GM19025 (cell line): ENCODE results near the gene APOA1.
A peak's percentile ranks its signal among the peaks of the same experiment; 100 is the strongest.

Experiments
- ATAC-seq: cut with Tn5 transposase; IDR thresholded peaks from one replicate; pipeline ENCODE4 v1.9.1; 2021; ENCODE audit warnings: mild to moderate bottlenecking, low read depth, moderate library complexity; ENCODE audit not compliant: unreplicated experiment

Gene APOA1

GRCh38 chr11:116792144-116792868 lies 45.1 kb downstream of the APOA1 start:
- no peak for ATAC-seq

- ATAC-seq, result no peak
Measured at GRCh38 chr11:116791813-116792143, 45.6 kb downstream of the APOA1 start, which contains the start of gene APOA5. TSS of gene APOA5 (minus strand) at chr11:116791879. CDS start at chr11:116791860, 19 bp downstream.

GRCh38 chr11:116791002-116791812 lies 46.2 kb downstream of the APOA1 start:
- ATAC-seq, result no peak

GRCh38 chr11:116790167-116791001 lies 47.0 kb downstream of the APOA1 start:
- no peak for ATAC-seq

- no peak for ATAC-seq
Measured at GRCh38 chr11:116788975-116789374, 48.4 kb downstream of the APOA1 start.

- ATAC-seq, result no peak
Measured at GRCh38 chr11:116788534-116788933, 48.9 kb downstream of the APOA1 start.

GRCh38 chr11:116787786-116788486 lies 49.5 kb downstream of the APOA1 start, which contains the start of gene ZPR1:
TSS of gene ZPR1 (minus strand) at chr11:116788023. CDS start at chr11:116787990, 33 bp downstream.
- peak; percentile 93 for ATAC-seq

GRCh38 chr11:116787436-116787785 lies 50.0 kb downstream of the APOA1 start:
- ATAC-seq, result peak; percentile 11

GRCh38 chr11:116786966-116787365 lies 50.5 kb downstream of the APOA1 start:
- ATAC-seq, result no peak

- no peak for ATAC-seq
Measured at GRCh38 chr11:116786326-116786725, 51.1 kb downstream of the APOA1 start.
